HL-60/S4 treated with retinoic acid at 250 ng/mL for 4 days and 3 days (cell line): Measurements from ENCODE around the gene POU2F1.

Experiments
- in situ Hi-C: fragments of 300-500 bp; cut with MboI; formaldehyde crosslinking; loops from 2 replicates; pipeline ENCODE4 v1.7.0; 2022; ENCODE audit warnings: low sequenced_read_pairs

POU2F1 gene

GRCh38 chr1:167357305-167357704 lies 136.6 kb downstream of the POU2F1 start:
- in situ Hi-C loops = no loop called here

GRCh38 chr1:167359295-167359694 lies 138.6 kb downstream of the POU2F1 start:
- in situ Hi-C loops = no loop called here

- in situ Hi-C loops = no loop called here
Measured at GRCh38 chr1:167360120-167360519, 139.4 kb downstream of the POU2F1 start.

GRCh38 chr1:167362638-167363037 lies 142.0 kb downstream of the POU2F1 start:
- in situ Hi-C loops = no loop called here

GRCh38 chr1:167364826-167365225 lies 144.1 kb downstream of the POU2F1 start:
- in situ Hi-C loops = no loop called here

- in situ Hi-C loops = no loop called here
Measured at GRCh38 chr1:167365360-167365759, 144.7 kb downstream of the POU2F1 start.

- in situ Hi-C loops = no loop called here
Measured at GRCh38 chr1:167367705-167368104, 147.0 kb downstream of the POU2F1 start.

- in situ Hi-C loops = no loop called here
Measured at GRCh38 chr1:167369175-167369574, 148.5 kb downstream of the POU2F1 start.

GRCh38 chr1:167369933-167370332 lies 149.2 kb downstream of the POU2F1 start:
- in situ Hi-C loops = no loop called here

GRCh38 chr1:167371030-167371429 lies 150.3 kb downstream of the POU2F1 start:
- in situ Hi-C loops = no loop called here

GRCh38 chr1:167373398-167373797 lies 152.7 kb downstream of the POU2F1 start:
- in situ Hi-C loops = no loop called here

- in situ Hi-C loops = no loop called here
Measured at GRCh38 chr1:167373986-167374385, 153.3 kb downstream of the POU2F1 start.

- in situ Hi-C loops = no loop called here
Measured at GRCh38 chr1:167375949-167376348, 155.3 kb downstream of the POU2F1 start.

- in situ Hi-C loops = no loop called here
Measured at GRCh38 chr1:167387251-167387910, 166.7 kb downstream of the POU2F1 start.

GRCh38 chr1:167388976-167389375 lies 168.3 kb downstream of the POU2F1 start:
- in situ Hi-C loops = no loop called here

GRCh38 chr1:167392200-167392696 lies 171.6 kb downstream of the POU2F1 start:
- in situ Hi-C loops = no loop called here

- in situ Hi-C loops = no loop called here
Measured at GRCh38 chr1:167400359-167400953, 179.8 kb downstream of the POU2F1 start.

GRCh38 chr1:167401260-167401873 lies 180.7 kb downstream of the POU2F1 start:
- in situ Hi-C loops = no loop called here

GRCh38 chr1:167404161-167404888 lies 183.6 kb downstream of the POU2F1 start:
- in situ Hi-C loops = no loop called here

- in situ Hi-C loops = no loop called here
Measured at GRCh38 chr1:167404908-167405307, 184.2 kb downstream of the POU2F1 start.

- in situ Hi-C loops = no loop called here
Measured at GRCh38 chr1:167408355-167408754, 187.7 kb downstream of the POU2F1 start.
